HepG2 (cell line): ENCODE results near the gene ZNF804A. TPM values are rescaled to one million over a fixed set of nuclear protein-coding genes. Genes with fewer than 3 reads are reported as not detected.

Experiments
- BRD4 ChIP-seq: sonication (generic); formaldehyde crosslinking; IDR thresholded peaks from 2 replicates; pipeline ENCODE4 v1.4.0; 2020; ENCODE audit warnings: missing genetic modification reagents
- U2AF1 ChIP-seq: fragments of 200-400 bp; formaldehyde crosslinking; optimal IDR thresholded peaks from 2 replicates; pipeline ENCODE3; 2017; ENCODE audit warnings: mild to moderate bottlenecking, low read depth, low read length
- ZBTB1 ChIP-seq: sonication (generic); formaldehyde crosslinking; IDR thresholded peaks from 2 replicates; pipeline ENCODE4 v1.4.0; 2020; ENCODE audit warnings: missing genetic modification reagents, borderline replicate concordance
- ZFP41 ChIP-seq: sonication (generic); formaldehyde crosslinking; IDR thresholded peaks from 2 replicates; pipeline ENCODE4 v1.4.0; 2020; ENCODE audit warnings: mild to moderate bottlenecking, missing genetic modification reagents, borderline replicate concordance
- polyA plus RNA-seq, 8 experiments: library from polyadenylated mRNA; depleted of rRNA in 3 of 8; stranded (reverse) in 7 of 8; unstranded in 1 of 8; fragments of >200 nt; fragmentation: Illumina TruSeq in 4 of 8; extraction: Trizol in 4 of 8; gene quantifications; 2 replicates each; pipeline versions ENCODE4 v1.2.1 to v1.2.3, GENCODE V29; 2011 to 2016; ENCODE audit warnings: low read depth in 4 of 8, missing spikeins in 1 of 8, mixed read lengths in 1 of 8; ENCODE audit not compliant: insufficient read depth in 1 of 8
- total RNA-seq, 5 experiments: library from RNA; depleted of rRNA; stranded (reverse); fragments of >200 nt; fragmentation: Illumina TruSeq; extraction: Trizol; gene quantifications; 2 replicates each; pipeline ENCODE4 v1.2.3, GENCODE V29; 2016; ENCODE audit warnings: low read depth in 1 of 5
- TF ChIP-seq, protein P1 (sequence below): sonication (generic); formaldehyde crosslinking; IDR thresholded peaks from 2 replicates; pipeline ENCODE4 v1.5.0; 2020; ENCODE audit warnings: missing genetic modification reagents
- TF ChIP-seq, protein P2 (sequence below): sonication (generic); formaldehyde crosslinking; IDR thresholded peaks from 2 replicates; pipeline ENCODE4 v1.4.0; 2020; ENCODE audit warnings: missing genetic modification reagents, borderline replicate concordance
- TF ChIP-seq, protein P3 (sequence below): sonication (generic); formaldehyde crosslinking; conservative IDR thresholded peaks from 2 replicates; pipeline ENCODE4 v1.4.0; 2020; ENCODE audit warnings: missing genetic modification reagents

Gene ZNF804A
- total and polyA plus RNA-seq, 2 of the 13 experiments (the other 11 are each of a cell fraction or from before 2014, with no cell fraction given), result 0.07 to 0.09 TPM

DNA sequence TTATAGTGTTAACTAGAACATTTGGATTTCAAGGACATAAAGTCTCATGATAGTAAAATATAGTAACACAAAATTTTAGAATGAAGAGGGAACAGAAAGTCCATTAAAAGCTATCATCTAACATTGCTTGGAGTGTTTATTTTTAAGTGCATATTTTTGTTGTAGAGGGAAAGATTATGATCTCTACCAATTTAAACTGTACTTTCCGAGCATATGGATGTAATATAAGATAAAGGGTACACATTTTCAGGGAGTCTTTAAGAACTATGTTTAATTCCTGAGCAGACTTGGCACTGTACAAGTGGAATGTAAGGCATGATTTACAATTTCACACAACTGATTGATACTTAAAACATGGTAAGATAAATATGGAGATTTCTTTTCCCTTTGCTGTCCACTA lies 34.2 kb upstream of the ZNF804A start (continued):
- TF ChIP-seq, protein P1, sequence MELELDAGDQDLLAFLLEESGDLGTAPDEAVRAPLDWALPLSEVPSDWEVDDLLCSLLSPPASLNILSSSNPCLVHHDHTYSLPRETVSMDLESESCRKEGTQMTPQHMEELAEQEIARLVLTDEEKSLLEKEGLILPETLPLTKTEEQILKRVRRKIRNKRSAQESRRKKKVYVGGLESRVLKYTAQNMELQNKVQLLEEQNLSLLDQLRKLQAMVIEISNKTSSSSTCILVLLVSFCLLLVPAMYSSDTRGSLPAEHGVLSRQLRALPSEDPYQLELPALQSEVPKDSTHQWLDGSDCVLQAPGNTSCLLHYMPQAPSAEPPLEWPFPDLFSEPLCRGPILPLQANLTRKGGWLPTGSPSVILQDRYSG, result no peak
- TF ChIP-seq, protein P2, sequence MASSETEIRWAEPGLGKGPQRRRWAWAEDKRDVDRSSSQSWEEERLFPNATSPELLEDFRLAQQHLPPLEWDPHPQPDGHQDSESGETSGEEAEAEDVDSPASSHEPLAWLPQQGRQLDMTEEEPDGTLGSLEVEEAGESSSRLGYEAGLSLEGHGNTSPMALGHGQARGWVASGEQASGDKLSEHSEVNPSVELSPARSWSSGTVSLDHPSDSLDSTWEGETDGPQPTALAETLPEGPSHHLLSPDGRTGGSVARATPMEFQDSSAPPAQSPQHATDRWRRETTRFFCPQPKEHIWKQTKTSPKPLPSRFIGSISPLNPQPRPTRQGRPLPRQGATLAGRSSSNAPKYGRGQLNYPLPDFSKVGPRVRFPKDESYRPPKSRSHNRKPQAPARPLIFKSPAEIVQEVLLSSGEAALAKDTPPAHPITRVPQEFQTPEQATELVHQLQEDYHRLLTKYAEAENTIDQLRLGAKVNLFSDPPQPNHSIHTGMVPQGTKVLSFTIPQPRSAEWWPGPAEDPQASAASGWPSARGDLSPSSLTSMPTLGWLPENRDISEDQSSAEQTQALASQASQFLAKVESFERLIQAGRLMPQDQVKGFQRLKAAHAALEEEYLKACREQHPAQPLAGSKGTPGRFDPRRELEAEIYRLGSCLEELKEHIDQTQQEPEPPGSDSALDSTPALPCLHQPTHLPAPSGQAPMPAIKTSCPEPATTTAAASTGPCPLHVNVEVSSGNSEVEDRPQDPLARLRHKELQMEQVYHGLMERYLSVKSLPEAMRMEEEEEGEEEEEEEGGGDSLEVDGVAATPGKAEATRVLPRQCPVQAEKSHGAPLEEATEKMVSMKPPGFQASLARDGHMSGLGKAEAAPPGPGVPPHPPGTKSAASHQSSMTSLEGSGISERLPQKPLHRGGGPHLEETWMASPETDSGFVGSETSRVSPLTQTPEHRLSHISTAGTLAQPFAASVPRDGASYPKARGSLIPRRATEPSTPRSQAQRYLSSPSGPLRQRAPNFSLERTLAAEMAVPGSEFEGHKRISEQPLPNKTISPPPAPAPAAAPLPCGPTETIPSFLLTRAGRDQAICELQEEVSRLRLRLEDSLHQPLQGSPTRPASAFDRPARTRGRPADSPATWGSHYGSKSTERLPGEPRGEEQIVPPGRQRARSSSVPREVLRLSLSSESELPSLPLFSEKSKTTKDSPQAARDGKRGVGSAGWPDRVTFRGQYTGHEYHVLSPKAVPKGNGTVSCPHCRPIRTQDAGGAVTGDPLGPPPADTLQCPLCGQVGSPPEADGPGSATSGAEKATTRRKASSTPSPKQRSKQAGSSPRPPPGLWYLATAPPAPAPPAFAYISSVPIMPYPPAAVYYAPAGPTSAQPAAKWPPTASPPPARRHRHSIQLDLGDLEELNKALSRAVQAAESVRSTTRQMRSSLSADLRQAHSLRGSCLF, result no peak
- TF ChIP-seq BRD4 (CRISPR knock-in tag) (no peak), U2AF1 (no peak), ZBTB1 (no peak), ZFP41 (CRISPR knock-in tag) (no peak)
- TF ChIP-seq, protein P3, sequence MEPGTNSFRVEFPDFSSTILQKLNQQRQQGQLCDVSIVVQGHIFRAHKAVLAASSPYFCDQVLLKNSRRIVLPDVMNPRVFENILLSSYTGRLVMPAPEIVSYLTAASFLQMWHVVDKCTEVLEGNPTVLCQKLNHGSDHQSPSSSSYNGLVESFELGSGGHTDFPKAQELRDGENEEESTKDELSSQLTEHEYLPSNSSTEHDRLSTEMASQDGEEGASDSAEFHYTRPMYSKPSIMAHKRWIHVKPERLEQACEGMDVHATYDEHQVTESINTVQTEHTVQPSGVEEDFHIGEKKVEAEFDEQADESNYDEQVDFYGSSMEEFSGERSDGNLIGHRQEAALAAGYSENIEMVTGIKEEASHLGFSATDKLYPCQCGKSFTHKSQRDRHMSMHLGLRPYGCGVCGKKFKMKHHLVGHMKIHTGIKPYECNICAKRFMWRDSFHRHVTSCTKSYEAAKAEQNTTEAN (CRISPR knock-in tag), result no peak
